ENCODE data around the gene NEK7.
"Not testable (repeated sequence)": the region's sequence is repeated elsewhere in the genome, so short reads cannot be mapped to it uniquely, and the experiment has no call there.

The NEK7 gene

DNA sequence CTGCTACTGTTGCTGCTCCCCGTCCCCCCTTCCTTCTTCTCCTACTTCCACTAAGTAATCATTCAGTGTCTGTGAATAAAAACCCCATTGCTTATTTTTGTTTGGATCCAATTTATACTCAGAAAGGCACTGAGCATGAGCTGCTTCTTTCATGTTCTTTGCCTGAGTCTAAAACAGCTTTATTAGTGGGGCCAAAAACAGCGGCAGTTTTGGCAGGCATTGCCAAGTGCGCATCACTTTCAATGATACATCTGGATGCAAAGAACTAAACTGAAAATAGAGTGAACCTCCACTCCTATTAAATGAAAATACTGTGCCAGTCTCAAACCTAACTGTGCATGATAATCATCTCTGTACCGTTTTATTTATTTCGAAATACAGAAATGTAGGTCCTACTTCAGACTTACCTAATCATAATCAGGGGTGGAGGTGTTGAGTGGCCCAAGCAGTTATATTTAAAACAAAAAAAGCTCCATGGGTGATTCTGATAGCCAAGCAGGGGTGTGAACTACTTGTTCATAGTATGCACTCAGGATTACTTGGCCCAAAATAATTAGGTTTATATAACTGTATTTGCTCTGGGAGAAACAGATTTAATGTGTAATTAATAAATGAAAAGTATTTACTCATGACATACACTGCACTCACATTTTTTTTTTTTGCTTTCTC lies 48.4 kb downstream of the NEK7 start:
- no peak for DNase-seq (ENCODE audit: low spot score)

- no peak for DNase-seq (ENCODE audit: low spot score)
These were observed 49.5 kb downstream of the NEK7 start for GRCh38 chr1:198206292-198206691.

DNA sequence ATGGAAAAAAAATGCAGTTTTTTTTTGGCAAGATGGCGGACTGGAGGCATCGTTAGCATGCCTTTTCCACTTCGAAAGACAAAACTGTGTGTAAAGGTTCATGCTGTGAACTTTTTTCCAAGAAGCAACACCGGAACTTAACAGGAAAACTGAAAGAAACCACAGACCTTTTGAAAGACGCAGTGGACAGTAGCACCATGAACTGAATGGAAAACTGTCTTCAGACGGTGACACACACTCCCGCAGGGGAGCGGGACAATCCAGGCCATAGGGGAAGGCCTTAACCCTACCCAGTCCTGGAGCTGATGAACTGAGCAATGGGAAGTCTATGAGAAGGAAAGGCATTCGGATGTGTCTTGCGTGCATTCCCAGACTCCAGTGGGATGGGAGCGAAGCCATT lies 54.9 kb downstream of the NEK7 start:
- no peak for DNase-seq (ENCODE audit: low spot score)

GRCh38 chr1:198212126-198212525 lies 55.3 kb downstream of the NEK7 start:
- DNase-seq (ENCODE audit: low spot score): no peak

DNA sequence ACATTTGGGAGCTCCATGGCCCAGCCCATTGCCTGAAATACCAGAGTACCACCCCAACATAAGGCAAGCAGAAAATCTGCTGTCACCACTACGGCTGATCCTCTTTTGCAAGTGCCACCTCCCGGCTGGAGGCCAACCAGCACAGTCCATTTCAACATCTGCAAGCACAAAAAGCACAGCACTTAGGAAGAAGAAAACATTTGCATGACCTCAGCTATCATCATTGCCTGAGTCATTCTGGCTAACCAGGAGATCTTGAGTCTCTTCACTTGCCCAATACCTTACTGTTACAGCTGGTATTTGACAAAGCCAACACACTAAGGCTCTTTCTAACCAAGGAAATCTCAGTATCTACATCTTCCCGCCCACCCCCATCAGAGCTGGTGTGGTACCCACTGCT lies 55.9 kb downstream of the NEK7 start:
- no peak for DNase-seq (ENCODE audit: low spot score)

- DNase-seq (ENCODE audit: low spot score): no peak
These were observed 58.1 kb downstream of the NEK7 start for GRCh38 chr1:198214924-198215323.

DNA sequence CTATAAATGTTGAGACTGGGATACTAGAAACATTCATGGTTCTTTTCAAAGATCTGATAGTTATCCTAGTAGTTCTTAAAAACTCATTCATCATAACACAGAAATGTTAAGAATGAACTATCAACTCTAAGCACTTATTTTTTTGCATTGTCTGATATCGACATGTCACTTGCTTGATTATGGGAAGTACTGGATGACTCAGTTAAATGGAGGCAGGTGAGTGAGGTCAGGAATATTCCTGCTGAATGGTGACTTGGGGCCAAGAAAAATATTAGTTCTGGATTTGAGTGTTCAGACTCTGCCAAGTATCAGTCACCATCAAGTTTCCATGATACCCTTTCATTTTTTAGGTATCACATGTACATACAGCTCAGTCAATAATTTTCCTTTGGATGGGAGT lies 63.6 kb downstream of the NEK7 start:
- DNase-seq (ENCODE audit: low spot score): no peak

DNA sequence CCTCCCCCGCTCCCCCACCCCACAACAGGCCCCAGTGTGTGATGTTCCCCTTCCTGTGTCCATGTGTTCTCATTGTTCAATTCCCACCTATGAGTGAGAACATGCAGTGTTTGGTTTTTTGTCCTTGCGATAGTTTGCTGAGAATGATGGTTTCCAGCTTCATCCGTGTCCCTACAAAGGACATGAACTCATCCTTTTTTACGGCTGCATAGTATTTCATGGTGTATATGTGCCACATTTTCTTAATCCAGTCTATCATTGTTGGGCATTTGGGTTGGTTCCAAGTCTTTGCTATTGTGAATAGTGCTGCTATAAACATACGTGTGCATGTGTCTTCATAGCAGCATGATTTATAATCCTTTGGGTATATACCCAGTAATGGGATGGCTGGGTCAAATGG lies 70.2 kb downstream of the NEK7 start:
- DNase-seq (ENCODE audit: low spot score): not testable (repeated sequence)

GRCh38 chr1:198227454-198227853 lies 70.7 kb downstream of the NEK7 start:
- not testable (repeated sequence) for DNase-seq (ENCODE audit: low spot score)

DNA sequence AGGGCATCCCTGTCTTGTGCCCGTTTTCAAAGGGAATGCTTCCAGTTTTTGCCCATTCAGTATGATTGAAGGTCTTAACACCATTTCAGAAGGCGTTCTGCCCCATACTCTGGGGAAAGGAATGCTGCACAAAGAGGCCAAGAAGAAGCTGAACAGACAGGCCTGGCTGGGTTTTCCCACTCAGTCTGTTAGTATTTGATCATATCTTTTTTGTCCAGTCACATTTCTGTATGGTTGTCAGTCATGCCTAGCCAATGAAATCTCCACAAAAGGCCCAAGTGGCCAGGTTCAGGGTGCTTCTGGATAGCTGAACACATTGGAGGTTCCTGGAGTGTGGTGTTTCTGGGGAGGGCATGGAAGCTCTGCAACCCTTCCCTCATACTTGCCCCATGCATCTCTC lies 72.1 kb downstream of the NEK7 start:
- DNase-seq (ENCODE audit: low spot score): no peak

DNA sequence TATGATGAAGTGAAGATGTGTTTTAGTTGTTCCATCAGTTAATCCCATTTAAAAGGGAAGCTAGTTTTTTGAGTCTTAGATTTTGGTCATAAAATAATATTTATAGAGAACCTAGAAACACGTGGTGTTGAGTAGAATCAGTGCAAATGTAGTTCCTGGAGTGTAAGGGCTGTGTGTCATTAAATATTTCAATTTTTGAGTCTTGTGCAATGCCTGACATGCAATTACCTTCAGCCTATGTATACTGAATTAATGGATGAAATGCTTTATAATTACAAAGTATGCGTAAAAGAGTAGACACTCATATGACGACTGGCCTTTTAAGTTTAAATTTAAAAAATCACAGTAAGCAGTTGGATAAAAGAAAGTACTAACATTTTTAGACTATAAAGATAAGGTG lies 75.0 kb downstream of the NEK7 start:
- DNase-seq (ENCODE audit: low spot score): no peak

- DNase-seq (ENCODE audit: low spot score): no peak
These were observed 75.6 kb downstream of the NEK7 start for GRCh38 chr1:198232378-198232777.

- DNase-seq (ENCODE audit: low spot score): no peak
These were observed 76.3 kb downstream of the NEK7 start for GRCh38 chr1:198232940-198233675.

DNA sequence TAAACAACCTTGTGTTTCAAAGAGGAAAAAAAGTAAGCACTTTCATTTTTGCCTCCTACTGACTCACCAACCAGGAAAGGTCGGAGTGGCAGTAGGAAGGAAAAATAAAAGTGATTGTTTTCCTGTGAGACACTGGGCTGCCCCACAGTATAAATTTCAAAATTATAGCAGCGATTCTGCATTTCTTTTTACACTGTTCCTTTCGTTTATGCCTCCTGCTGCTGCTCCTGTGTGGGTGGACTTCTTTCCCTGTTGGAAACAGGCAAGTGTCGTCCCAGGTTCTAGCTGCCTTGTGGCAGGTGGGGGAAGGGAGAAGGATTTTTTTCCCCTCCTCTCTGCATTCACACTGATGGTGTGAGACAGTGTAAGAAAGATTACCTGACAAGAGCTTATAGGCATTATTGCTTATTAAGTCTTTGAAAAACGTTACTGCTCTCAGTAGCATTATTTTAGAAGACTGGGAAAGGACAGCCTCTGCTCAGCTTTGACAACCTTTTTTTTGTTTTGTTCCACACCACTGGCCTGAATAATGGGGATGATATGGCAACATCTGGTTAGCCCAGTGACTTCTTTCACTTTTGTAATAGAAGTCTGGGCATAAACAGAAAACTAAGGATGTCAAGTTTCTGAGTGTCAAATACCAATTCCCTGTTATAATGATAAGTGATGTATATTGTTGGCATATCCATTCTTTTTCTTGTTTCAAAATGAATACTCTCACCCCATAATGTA lies 77.9 kb downstream of the NEK7 start:
- DNase-seq (ENCODE audit: low spot score): no peak

GRCh38 chr1:198238121-198238520 lies 81.3 kb downstream of the NEK7 start:
- DNase-seq (ENCODE audit: low spot score): no peak

DNA sequence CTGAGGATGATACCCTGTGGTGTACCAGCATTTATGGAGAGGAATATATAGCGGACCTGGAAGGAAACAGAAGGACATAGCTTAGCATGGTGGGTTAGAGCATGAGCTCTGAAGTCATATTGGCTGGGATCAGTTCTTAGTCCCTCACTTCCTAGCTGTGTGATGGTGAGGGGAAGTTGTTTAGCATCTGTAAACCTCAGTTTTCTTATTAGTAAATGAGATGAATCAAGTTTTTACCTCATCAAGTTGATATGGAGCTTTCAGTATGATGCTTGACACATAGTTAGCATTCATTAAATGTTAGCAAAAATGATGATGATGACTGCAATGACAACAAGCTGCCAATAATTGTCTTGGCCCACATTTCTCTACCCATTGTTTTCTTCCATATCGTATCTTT lies 84.8 kb downstream of the NEK7 start:
- no peak for DNase-seq (ENCODE audit: low spot score)

GRCh38 chr1:198244772-198245171 lies 88.0 kb downstream of the NEK7 start:
- DNase-seq (ENCODE audit: low spot score): no peak

DNA sequence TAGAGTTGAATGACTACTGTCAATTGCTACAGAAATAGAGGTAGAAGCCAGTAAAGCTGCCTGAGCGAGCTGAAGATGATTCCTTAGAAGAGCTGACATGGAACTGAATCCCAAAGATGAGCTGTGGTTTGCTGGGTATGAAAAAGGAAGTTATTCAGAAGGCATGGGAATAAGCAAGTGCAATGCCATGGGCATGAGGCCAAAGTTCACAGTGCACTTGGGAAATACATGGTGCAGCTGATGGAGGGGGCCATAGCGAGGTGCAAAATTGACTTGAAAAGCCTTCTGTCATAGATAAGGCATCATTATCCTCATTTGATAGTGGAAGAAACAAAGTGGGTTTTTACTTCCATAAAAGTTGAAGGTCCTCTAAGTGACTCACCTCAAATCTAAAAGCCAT lies 88.6 kb downstream of the NEK7 start:
- DNase-seq (ENCODE audit: low spot score): no peak

- DNase-seq (ENCODE audit: low spot score): no peak
These were observed 89.5 kb downstream of the NEK7 start for GRCh38 chr1:198246337-198246736.

- DNase-seq (ENCODE audit: low spot score): no peak
These were observed 96.5 kb downstream of the NEK7 start for GRCh38 chr1:198253259-198253658.

- peak; percentile 36 for DNase-seq (ENCODE audit: low spot score)
These were observed 96.9 kb downstream of the NEK7 start for GRCh38 chr1:198253668-198254067.

GRCh38 chr1:198254521-198254920 lies 97.7 kb downstream of the NEK7 start:
- no peak for DNase-seq (ENCODE audit: low spot score)

GRCh38 chr1:198254948-198255347 lies 98.2 kb downstream of the NEK7 start:
- no peak for DNase-seq (ENCODE audit: low spot score)

Data from NAMALWA (cell line).